Fibroblast of the aortic adventitia (primary cell): Measurements from ENCODE around the gene SACM1L. TPM values are rescaled to one million over a fixed set of nuclear protein-coding genes. Genes with fewer than 3 reads are reported as not detected.

Source experiments
- DNase-seq: peaks from one replicate; pipeline ENCODE4 v3.0.0-alpha.2; 2010; ENCODE audit warnings: low read depth
- H3K4me3 ChIP-seq: 2 replicates; pipeline ENCODE4 v1.5.1; 2011; ENCODE audit warnings: low read depth, mild to moderate bottlenecking, control low read depth, low read length, moderate library complexity
- total RNA-seq: library from RNA; depleted of rRNA; stranded (reverse); fragments of >200 nt; gene quantifications from 2 replicates; pipeline ENCODE4 v1.2.3, GENCODE V29; 2012; ENCODE audit warnings: low replicate concordance
- TF ChIP-seq, protein P1 (sequence below): IDR thresholded peaks from 2 replicates; pipeline ENCODE4 v1.5.1; 2011; ENCODE audit warnings: mild to moderate bottlenecking, low read length, control low read depth, inconsistent platforms; ENCODE audit not compliant: insufficient read depth

SACM1L gene
- total RNA-seq, 1 donor = 30.7 TPM

DNA sequence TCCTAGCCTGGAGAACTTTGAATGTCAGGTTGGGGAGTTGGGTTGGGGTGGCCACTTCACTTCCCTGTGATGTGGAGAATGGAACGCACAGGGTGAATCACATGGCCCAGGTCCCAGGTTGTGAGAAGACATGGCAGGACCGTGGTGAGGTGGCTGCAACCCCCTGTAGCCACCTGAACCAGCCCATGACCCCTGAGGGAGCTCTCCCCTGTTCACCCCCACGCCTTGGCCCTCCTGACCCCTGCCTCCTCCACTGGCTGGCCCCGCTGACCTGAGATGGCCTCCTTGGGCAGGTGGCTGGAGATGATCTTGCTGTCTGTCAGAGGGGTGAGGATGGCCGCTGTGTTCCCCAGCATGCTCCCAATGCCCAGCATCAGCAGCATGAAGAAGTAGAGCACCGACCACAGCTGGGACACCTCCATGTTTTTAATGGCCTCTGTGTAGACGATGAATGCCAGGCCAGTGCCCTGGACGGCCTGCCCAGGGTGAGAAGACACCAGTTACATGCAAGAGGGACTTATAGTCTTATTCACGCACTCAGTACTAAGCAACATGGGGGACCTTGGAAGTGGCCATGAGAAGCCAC is 76.2 kb downstream of the SACM1L start:
- TF ChIP-seq, protein P1, sequence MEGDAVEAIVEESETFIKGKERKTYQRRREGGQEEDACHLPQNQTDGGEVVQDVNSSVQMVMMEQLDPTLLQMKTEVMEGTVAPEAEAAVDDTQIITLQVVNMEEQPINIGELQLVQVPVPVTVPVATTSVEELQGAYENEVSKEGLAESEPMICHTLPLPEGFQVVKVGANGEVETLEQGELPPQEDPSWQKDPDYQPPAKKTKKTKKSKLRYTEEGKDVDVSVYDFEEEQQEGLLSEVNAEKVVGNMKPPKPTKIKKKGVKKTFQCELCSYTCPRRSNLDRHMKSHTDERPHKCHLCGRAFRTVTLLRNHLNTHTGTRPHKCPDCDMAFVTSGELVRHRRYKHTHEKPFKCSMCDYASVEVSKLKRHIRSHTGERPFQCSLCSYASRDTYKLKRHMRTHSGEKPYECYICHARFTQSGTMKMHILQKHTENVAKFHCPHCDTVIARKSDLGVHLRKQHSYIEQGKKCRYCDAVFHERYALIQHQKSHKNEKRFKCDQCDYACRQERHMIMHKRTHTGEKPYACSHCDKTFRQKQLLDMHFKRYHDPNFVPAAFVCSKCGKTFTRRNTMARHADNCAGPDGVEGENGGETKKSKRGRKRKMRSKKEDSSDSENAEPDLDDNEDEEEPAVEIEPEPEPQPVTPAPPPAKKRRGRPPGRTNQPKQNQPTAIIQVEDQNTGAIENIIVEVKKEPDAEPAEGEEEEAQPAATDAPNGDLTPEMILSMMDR = no peak
- no peak overlapping the region for H3K4me3 ChIP-seq
- DNase-seq = no peak

DNA sequence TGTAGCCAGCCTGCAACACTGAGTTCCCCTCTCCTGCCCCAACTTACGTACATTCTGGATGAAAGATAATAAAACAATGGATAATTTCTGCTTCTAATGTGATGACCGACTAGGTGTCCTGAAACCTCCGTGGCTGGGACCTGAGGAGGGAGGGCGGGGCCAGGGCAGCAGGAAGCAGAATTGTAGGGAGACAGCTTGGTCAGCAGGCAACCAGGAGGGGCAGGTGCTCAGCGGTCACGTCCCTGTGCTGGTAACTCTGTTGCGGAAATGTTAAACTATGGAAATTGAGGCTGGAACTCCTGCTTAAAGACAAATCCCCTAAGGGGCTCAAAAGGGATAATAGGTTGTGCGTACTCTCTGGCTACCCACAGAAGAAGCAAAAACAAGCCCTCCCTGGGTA is 76.8 kb downstream of the SACM1L start:
- no peak for DNase-seq
- TF ChIP-seq, protein P1 = no peak
- no peak overlapping the region for H3K4me3 ChIP-seq

DNA sequence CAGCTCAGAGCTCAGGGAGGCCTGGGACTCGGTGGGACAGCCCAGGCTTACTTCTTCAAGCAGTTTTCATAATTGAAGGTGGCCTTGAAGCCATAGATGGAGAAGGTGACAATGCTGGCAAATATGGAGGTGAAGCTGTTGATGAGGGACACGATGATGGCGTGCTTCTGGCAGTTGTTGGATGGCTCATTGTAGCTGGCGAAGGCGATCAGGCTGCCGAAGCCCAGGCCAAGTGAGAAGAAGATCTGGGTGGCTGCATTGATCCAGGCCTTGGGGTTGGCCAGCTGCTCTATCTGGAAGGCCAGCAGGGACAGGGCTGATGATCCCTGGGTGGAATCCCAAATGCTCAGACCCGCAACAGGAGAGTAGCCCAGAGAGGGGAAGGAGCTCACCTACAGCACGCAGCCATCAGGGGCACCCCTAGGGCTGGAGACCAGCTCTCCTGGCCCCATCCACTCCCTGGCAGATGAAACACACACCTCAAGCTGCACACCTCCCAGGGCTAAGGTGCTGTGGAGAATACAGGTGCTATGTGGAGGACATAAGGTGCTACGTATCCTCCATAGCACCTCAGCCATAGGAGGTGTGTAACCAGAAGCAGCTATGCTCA is 82.1 kb downstream of the SACM1L start:
- H3K4me3 ChIP-seq = no peak overlapping the region
- no peak for DNase-seq
- TF ChIP-seq, protein P1 = no peak

DNA sequence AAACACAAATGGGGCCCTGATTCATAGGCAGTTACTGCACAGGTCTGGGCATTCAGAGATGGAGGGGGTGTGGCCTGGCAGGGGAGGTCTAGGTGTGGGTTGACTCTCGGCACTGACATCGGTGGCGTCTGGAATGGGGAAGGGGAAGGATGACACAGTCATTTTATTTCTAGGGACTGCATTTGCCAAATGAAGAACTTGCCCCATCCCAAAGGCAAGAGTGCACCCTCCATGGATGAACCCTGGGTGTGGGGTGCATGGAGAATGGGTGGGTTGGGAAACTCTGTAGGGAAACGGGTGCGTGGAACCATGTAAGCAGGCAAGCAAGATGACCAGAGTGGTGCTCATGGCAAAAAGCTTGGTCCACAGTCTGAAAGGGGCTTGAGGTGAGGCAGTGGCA is 82.6 kb downstream of the SACM1L start:
- DNase-seq = no peak
- TF ChIP-seq, protein P1 = no peak
- H3K4me3 ChIP-seq = no peak overlapping the region

DNA sequence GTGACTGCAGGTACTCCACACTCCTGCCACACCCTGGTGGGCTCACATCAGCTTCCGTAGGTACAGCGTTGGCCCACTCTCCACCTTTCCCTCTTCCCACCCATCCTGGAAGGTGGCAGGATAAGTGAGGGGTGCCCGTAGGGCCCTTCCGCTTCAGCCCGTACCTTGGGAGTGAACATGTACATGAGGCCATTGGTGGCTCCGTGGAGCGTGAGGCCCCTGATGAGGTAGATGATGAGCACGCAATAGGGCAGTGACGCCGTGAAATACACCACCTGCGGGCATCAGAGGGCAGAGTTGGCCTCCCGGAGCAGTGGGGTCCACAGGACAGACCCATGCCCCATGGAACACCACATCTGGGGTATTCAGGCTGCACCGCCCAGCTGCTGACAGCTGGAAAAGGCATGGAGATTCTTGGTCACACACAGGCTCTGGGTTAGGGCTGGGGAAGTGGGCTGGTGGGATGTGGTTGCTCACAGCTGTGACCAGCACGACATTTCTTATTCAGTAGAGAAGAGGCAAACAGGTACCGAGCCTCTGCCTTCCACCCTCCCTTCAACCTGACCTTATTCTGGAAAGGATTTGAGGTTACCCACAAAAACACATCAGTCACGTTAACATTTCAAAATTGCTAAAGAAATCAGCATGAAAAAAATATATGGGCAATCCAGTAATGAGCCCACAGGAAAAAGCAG is 83.3 kb downstream of the SACM1L start:
- no peak for DNase-seq
- TF ChIP-seq, protein P1 = no peak
- H3K4me3 ChIP-seq = no peak overlapping the region

DNA sequence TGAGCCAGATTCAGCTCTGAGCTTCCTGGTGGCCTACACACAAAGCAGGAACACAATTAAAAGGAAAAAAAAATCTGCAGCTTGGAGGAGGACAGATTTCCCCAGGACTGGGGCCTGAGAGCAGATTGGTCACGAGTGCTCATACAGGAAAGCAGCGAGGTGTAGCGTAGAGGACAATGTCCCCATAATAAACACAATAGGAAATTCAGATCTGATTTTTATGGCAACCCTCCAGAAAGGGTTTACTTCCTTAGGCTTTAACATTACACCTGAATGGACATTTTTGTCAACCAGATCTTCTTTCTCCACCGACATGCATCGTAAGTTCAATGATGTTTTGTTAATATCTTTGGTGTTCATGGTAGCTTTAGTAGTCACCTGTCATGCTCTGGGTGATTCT is 83.9 kb downstream of the SACM1L start:
- no peak for DNase-seq
- no peak overlapping the region for H3K4me3 ChIP-seq
- TF ChIP-seq, protein P1 = no peak
